Measurements from ENCODE around the gene CD276. TPM values are rescaled to one million over a fixed set of nuclear protein-coding genes. Genes with fewer than 3 reads are reported as not detected.
A peak's percentile ranks its signal among the peaks of the same experiment; 100 is the strongest.

CD276 gene
- total RNA-seq, 1 donor from 2014 or later: 55.0 TPM

DNA sequence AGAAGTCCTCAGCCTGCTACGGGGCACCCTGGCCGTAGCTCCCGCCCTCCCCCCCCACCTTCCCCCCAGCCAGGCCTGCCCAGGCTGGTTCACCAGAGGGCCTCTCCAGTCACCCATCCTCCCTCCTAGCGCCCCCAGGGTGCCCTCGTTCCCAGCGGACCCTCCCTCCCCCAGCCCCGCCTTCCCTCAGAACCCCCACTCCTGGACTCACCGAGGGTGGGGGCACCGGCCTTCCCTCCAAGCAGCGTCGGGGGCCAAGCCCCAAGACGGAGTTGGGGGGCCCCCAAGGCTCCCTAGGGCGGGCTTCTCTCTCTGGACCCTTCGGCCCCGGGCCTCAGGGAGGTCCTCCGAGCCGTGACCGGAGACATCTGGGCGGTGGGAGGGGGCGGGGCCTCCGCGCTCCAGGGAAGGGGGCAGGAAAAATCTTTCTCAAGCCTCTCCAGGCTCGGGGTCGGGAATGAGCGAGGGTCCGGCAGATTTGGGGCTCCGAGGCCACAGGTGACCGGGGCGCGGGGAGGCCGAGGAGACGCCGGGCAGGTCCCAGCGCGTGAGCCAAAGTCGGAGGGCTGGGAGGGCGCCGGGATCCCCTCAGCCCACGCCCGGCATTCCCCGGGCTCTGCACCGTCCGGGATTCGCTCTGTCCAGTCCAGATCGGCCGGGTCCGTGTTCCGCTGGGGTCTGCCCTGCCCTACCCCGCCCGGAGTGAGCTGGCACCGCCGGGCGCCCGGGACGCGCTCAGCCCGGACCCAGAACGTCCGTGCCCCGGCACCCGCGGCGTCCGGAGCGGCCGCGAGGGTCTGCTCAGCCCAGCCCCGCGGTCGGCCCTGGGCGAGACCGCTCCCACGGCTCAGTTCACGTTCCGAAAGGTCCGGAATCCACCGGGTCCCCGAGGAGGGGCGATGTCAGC is 68.0 kb downstream of the CD276 start:
- ATAC-seq: peak; percentile 22 to 47
- Histone ChIP-seq H3K9me3 (no peaks in the 10 kb centered on the region), H3K36me3 (no peaks in the 10 kb centered on the region), H3K4me1 (peaks cover 14% of the 10 kb centered on the region), H3K4me3 (peak overlapping the region; percentile 54), H3K27ac (no peak overlapping the region), H3K27me3 (ENCODE audit: low read depth) (peaks cover 55% of the 10 kb centered on the region)
- intact Hi-C loops (cut with DNase I): no loop called here
- TF ChIP-seq, protein P1, sequence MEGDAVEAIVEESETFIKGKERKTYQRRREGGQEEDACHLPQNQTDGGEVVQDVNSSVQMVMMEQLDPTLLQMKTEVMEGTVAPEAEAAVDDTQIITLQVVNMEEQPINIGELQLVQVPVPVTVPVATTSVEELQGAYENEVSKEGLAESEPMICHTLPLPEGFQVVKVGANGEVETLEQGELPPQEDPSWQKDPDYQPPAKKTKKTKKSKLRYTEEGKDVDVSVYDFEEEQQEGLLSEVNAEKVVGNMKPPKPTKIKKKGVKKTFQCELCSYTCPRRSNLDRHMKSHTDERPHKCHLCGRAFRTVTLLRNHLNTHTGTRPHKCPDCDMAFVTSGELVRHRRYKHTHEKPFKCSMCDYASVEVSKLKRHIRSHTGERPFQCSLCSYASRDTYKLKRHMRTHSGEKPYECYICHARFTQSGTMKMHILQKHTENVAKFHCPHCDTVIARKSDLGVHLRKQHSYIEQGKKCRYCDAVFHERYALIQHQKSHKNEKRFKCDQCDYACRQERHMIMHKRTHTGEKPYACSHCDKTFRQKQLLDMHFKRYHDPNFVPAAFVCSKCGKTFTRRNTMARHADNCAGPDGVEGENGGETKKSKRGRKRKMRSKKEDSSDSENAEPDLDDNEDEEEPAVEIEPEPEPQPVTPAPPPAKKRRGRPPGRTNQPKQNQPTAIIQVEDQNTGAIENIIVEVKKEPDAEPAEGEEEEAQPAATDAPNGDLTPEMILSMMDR (IDR thresholded peaks at IDR 0.05): no peak
- no peak for DNase-seq

DNA sequence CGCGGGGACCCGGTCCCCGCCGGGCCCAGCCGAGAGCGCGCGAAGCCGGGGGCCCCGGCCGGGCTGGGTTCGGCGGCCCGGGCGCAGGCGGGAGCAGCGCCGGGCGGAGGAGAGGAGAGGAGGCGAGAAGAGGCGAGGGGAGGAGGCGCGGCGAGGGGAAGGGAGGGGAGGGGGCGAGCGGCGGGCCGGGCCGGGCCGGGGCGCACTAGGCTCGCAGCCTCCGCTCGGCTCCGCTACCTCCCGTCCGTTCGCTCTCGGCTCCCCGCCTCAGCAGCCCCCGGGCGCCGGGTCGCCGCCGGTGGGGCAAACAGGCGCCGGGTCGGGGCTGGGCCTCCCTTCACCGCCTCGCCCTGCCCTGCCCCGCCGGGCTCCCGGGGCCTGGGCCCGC is 68.6 kb downstream of the CD276 start:
- Histone ChIP-seq H3K4me1 (peaks cover 14% of the 10 kb centered on the region), H3K9me3 (no peaks in the 10 kb centered on the region), H3K27ac (no peak overlapping the region), H3K4me3 (peak overlapping the region; percentile 54), H3K27me3 (ENCODE audit: low read depth) (peaks cover 60% of the 10 kb centered on the region), H3K36me3 (no peaks in the 10 kb centered on the region)
- TF ChIP-seq, protein P1 (IDR thresholded peaks at IDR 0.05): no peak
- intact Hi-C loops (cut with DNase I): no loop called here
- ATAC-seq (peak; percentile 32 to 36), DNase-seq (no peak)

DNA sequence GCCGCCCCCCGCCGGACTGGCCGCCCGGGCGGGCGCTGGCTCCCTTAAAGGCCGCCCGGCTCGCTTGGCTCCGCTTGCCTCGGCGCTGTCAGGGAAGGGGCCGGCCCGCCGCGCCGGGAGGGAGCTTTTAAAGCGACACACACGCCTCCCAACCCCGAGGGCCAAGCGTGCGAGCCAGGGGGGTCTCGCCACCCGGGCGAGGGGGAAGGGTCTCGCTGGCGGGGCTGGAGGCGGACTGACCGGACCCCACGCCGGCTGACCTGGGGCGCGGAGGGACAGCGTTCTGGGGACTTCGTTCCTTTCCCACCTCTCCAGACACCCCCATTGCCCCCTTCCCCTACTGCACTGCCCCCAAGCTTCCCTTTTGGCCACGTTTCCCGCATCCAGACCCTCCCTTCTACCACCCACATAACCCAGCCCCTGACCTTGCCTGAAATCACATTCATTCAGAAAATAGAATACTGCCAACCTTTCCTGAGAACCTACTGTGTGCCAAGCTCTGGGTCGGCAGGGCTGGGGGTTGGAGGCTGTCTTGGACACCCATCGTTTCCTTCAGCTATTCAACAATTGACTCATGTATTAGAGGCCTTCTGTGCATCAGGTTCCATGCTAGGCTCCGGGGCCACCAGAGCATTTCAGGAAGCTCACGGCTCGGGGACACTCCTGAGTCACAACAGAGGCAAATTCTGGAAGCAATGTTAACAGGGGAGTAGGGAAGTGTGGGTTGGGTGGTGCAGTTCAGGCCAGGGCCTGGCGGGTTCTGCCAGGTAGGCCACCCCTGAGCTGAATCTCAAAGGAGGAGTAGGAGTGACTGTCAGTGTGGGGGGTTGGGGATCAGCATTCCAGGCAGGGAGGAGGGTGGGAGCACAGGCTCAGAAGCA is 69.3 kb downstream of the CD276 start, which contains the start of gene INSYN1:
INSYN1 (minus strand) TSS at position 102 of the 881 bp plus-strand sequence. CDS start 2,221 bp downstream, outside the sequence.
- peak within 1 kb of the TSS; percentile 54 for H3K4me3 ChIP-seq
- no peak for DNase-seq
- H3K27ac ChIP-seq: no peak within 1 kb of the TSS
- H3K27me3 ChIP-seq (ENCODE audit: low read depth): peaks cover 60% of the 10 kb centered on the region
- intact Hi-C loops (cut with DNase I): no loop called here
- TF ChIP-seq, protein P1 (IDR thresholded peaks at IDR 0.05): no peak
- peaks cover 14% of the 10 kb centered on the region for H3K4me1 ChIP-seq
- no peaks in the 10 kb centered on the region for H3K36me3 ChIP-seq
- no peaks in the 10 kb centered on the region for H3K9me3 ChIP-seq
- ATAC-seq: peak in 1 of 2 donors; percentile 32

DNA sequence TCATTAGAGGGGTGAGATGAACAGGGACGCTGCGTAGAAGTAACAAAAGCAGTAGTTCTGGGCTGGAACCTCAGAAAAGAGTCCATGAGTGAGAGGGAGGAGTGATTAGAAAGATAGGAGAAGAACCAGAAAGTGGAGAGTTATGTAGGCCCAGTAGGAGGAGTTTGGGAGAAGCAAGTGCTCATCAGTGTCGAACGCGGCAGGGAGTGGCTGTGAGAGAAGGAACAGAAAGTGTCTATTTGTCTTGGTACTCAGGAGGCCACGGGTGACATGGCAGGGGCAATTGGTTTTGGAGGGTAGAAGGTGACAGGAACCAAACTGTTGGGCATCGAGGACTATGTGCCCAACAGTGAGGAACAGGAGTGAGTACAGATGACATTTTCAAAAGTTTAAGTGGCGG is 70.3 kb downstream of the CD276 start:
- Histone ChIP-seq H3K9me3 (no peaks in the 10 kb centered on the region), H3K4me3 (no peak overlapping the region), H3K36me3 (no peaks in the 10 kb centered on the region), H3K4me1 (peaks cover 14% of the 10 kb centered on the region), H3K27ac (no peak overlapping the region), H3K27me3 (ENCODE audit: low read depth) (peaks cover 60% of the 10 kb centered on the region)
- TF ChIP-seq, protein P1 (IDR thresholded peaks at IDR 0.05): no peak
- intact Hi-C loops (cut with DNase I): no loop called here
- no peak for DNase-seq
- ATAC-seq: no peak

DNA sequence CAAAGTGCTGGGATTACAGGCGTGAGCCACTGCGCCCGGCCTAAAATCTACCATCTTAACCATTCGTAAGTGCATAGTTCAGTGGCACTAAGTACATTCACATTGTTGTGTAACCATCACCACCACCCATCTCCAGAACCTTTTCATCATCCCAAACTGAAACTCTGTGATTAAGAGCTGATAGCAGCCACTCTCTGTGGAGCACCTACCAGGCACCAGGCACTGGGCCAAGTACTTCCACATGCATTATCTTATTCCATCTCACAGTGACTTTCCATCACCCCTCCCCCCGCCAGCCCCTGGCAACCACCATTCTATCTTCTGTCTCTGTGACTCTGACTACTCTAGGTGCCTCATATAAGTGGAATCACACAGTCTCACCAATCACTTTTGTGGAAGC is 71.3 kb downstream of the CD276 start:
- TF ChIP-seq, protein P1 (IDR thresholded peaks at IDR 0.05): no peak
- no peak overlapping the region for H3K4me3 ChIP-seq
- no peaks in the 10 kb centered on the region for H3K36me3 ChIP-seq
- no peak for DNase-seq
- peaks cover 62% of the 10 kb centered on the region for H3K27me3 ChIP-seq (ENCODE audit: low read depth)
- ATAC-seq: no peak
- intact Hi-C loops (cut with DNase I): no loop called here
- H3K9me3 ChIP-seq: no peaks in the 10 kb centered on the region
- H3K4me1 ChIP-seq: peaks cover 14% of the 10 kb centered on the region
- no peak overlapping the region for H3K27ac ChIP-seq

Measured in lower lobe of right lung (tissue), 2 donors.